Fibroblast of lung (primary cell): ENCODE measurements around the gene UBE2H. TPM values are rescaled to one million over a fixed set of nuclear protein-coding genes. Genes with fewer than 3 reads are reported as not detected.

Source experiments
- DNase-seq, 2 donors: peaks; one replicate each; pipeline versions ENCODE4 v3.0.0 to v3.0.0-alpha.2; 2010; ENCODE audit warnings: low read depth in 2 of 2
- H2AFZ ChIP-seq: 2 replicates; pipeline ENCODE4 v1.5.1; 2012; ENCODE audit warnings: low read length, control low read depth, inconsistent platforms
- H3K27ac ChIP-seq: 2 replicates; pipeline ENCODE4 v1.5.1; 2011; ENCODE audit warnings: low read length, control low read depth; ENCODE audit not compliant: insufficient read depth
- H3K27me3 ChIP-seq: 2 replicates; pipeline ENCODE4 v1.5.1; 2011; ENCODE audit warnings: mild to moderate bottlenecking, low read length; ENCODE audit not compliant: control insufficient read depth, insufficient read depth
- H3K36me3 ChIP-seq: 2 replicates; pipeline ENCODE4 v1.5.1; 2011; ENCODE audit warnings: low read length; ENCODE audit not compliant: control insufficient read depth, insufficient read depth
- H3K4me1 ChIP-seq: 2 replicates; pipeline ENCODE4 v1.5.1; 2011; ENCODE audit warnings: low read length; ENCODE audit not compliant: control insufficient read depth, insufficient read depth; ENCODE audit errors: extremely low read depth
- H3K4me2 ChIP-seq: 2 replicates; pipeline ENCODE4 v1.5.1; 2011; ENCODE audit warnings: low read length, control low read depth; ENCODE audit not compliant: insufficient read depth; ENCODE audit errors: extremely low read depth
- H3K4me3 ChIP-seq, 4 experiments: fragments of 200-600 bp in 1 of 4; sonication (generic) in 1 of 4; replicated peaks in 1 of 4; 2 replicates each; pipeline ENCODE4 v1.5.1; 2011 to 2016; ENCODE audit warnings: low read length in 4 of 4, low read depth in 3 of 4, mild to moderate bottlenecking in 3 of 4, control low read depth in 2 of 4, inconsistent platforms in 1 of 4, mixed read lengths in 1 of 4; ENCODE audit not compliant: insufficient read depth in 1 of 4; ENCODE audit errors: control extremely low read depth in 1 of 4
- H3K79me2 ChIP-seq: 2 replicates; pipeline ENCODE4 v1.5.1; 2012; ENCODE audit warnings: mild to moderate bottlenecking, low read length, inconsistent platforms; ENCODE audit not compliant: control insufficient read depth, insufficient read depth
- H3K9ac ChIP-seq: 2 replicates; pipeline ENCODE4 v1.5.1; 2011; ENCODE audit warnings: mild to moderate bottlenecking, low read length, control low read depth; ENCODE audit not compliant: insufficient read depth
- H3K9me3 ChIP-seq: 2 replicates; pipeline ENCODE4 v1.5.1; 2012; ENCODE audit warnings: low read depth, low read length; ENCODE audit not compliant: control insufficient read depth, insufficient read depth
- H4K20me1 ChIP-seq: 2 replicates; pipeline ENCODE4 v1.5.1; 2011; ENCODE audit warnings: low read length; ENCODE audit not compliant: control insufficient read depth, insufficient read depth; ENCODE audit errors: extremely low read depth
- CTCF ChIP-seq, 2 donors: IDR thresholded peaks in 1 of 2; conservative IDR thresholded peaks in 1 of 2; 1 replicate in 1 of 2; 2 replicates in 1 of 2; pipeline ENCODE4 v1.5.1; 2011 to 2012; ENCODE audit warnings: low read length in 2 of 2, control low read depth in 1 of 2, inconsistent platforms in 1 of 2, low read depth in 1 of 2, mild to moderate bottlenecking in 1 of 2
- EZH2 ChIP-seq: IDR thresholded peaks from 2 replicates; pipeline ENCODE4 v1.5.1; 2012; ENCODE audit warnings: low read length, control low read depth, mild to moderate bottlenecking; ENCODE audit errors: missing control alignments
- polyA plus RNA-seq, 2 donors: library from polyadenylated mRNA; depleted of rRNA in 1 of 2; stranded (reverse) in 1 of 2; unstranded in 1 of 2; fragments of >200 nt; gene quantifications; 2 replicates each; pipeline ENCODE4 v1.2.1, GENCODE V29; 2011 to 2012; ENCODE audit warnings: missing spikeins in 1 of 2
- total RNA-seq: library from RNA; depleted of rRNA; stranded (reverse); fragments of >200 nt; gene quantifications from 2 replicates; pipeline ENCODE4 v1.2.1, GENCODE V29; 2014

UBE2H gene
- total and polyA plus RNA-seq, 2 donors (not counting 1 experiment from before 2014, with no cell fraction given), result 76.0 to 102 TPM

- H3K4me2 ChIP-seq, result no peak overlapping the region
- peaks cover 13% of the 10 kb centered on the region for H3K4me1 ChIP-seq
- H3K4me3 ChIP-seq, result no peak overlapping the region
- no peaks in the 10 kb centered on the region for H3K79me2 ChIP-seq
- DNase-seq, result peak in 1 of 2 donors; percentile 66
- peaks cover 6% of the 10 kb centered on the region for H3K36me3 ChIP-seq
- no peak overlapping the region for H3K9ac ChIP-seq
- H2AFZ ChIP-seq, result no peak overlapping the region
- H4K20me1 ChIP-seq, result no peaks in the 10 kb centered on the region
- H3K27ac ChIP-seq, result peak overlapping the region; percentile 67
- H3K27me3 ChIP-seq, result no peaks in the 10 kb centered on the region
- no peaks in the 10 kb centered on the region for H3K9me3 ChIP-seq
- TF ChIP-seq EZH2 (no peak), CTCF (conservative IDR thresholded peaks at IDR 0.05 in 1 of 2, IDR thresholded peaks at IDR 0.05 in 1 of 2; ENCODE audit: low read depth in 1 of 2, low read length in 2 of 2) (no peak)
These were observed 121.8 kb downstream of the UBE2H start for GRCh38 chr7:129830949-129831348.

GRCh38 chr7:129829737-129830631, 122.8 kb downstream of the UBE2H start:
- Histone ChIP-seq H3K27me3 (no peaks in the 10 kb centered on the region), H4K20me1 (no peaks in the 10 kb centered on the region), H3K9me3 (no peaks in the 10 kb centered on the region), H3K9ac (no peak overlapping the region), H2AFZ (peak overlapping the region; percentile 69), H3K4me2 (peak overlapping the region; percentile 89), H3K4me3 (peak overlapping the region in 2 of 4 experiments; percentile 22 to 38), H3K4me1 (peaks cover 13% of the 10 kb centered on the region), H3K36me3 (peaks cover 6% of the 10 kb centered on the region), H3K27ac (peak overlapping the region; percentile 77), H3K79me2 (no peaks in the 10 kb centered on the region)
- DNase-seq, result peak; percentile 79 to 84
- peak; percentile 90 to 91 for TF ChIP-seq CTCF (conservative IDR thresholded peaks at IDR 0.05 in 1 of 2, IDR thresholded peaks at IDR 0.05 in 1 of 2; ENCODE audit: low read depth in 1 of 2, low read length in 2 of 2)
- no peak for TF ChIP-seq EZH2

- Histone ChIP-seq H3K36me3 (peaks cover 6% of the 10 kb centered on the region), H3K9ac (no peak overlapping the region), H2AFZ (no peak overlapping the region), H3K9me3 (no peaks in the 10 kb centered on the region), H3K27me3 (no peaks in the 10 kb centered on the region), H3K4me3 (no peak overlapping the region), H3K79me2 (no peaks in the 10 kb centered on the region), H4K20me1 (no peaks in the 10 kb centered on the region), H3K4me2 (no peak overlapping the region), H3K4me1 (peaks cover 13% of the 10 kb centered on the region), H3K27ac (no peak overlapping the region)
- TF ChIP-seq CTCF (conservative IDR thresholded peaks at IDR 0.05 in 1 of 2, IDR thresholded peaks at IDR 0.05 in 1 of 2; ENCODE audit: low read depth in 1 of 2, low read length in 2 of 2), result no peak
- TF ChIP-seq EZH2, result no peak
- no peak for DNase-seq
These were observed 123.6 kb downstream of the UBE2H start for GRCh38 chr7:129828989-129829736.
